Ureter (tissue), 1 donor: ENCODE data around the gene MAGI1. TPM values are rescaled to one million over a fixed set of nuclear protein-coding genes. Genes with fewer than 3 reads are reported as not detected.
A peak's percentile ranks its signal among the peaks of the same experiment; 100 is the strongest.
"Not testable (repeated sequence)": the region's sequence is repeated elsewhere in the genome, so short reads cannot be mapped to it uniquely, and the experiment has no call there.

Source experiments
- DNase-seq: peaks from one replicate; pipeline ENCODE4 v3.0.0-alpha.2; 2020; ENCODE audit warnings: low spot score
- total RNA-seq: library from RNA; stranded (reverse); gene quantifications from one replicate; pipeline ENCODE4 v1.2.4, GENCODE V29; 2023
- donor health status: DM: yes; HTN: yes; CAD: no.

MAGI1 gene
- total RNA-seq, 1 donor from 2014 or later = 45.5 TPM

DNA sequence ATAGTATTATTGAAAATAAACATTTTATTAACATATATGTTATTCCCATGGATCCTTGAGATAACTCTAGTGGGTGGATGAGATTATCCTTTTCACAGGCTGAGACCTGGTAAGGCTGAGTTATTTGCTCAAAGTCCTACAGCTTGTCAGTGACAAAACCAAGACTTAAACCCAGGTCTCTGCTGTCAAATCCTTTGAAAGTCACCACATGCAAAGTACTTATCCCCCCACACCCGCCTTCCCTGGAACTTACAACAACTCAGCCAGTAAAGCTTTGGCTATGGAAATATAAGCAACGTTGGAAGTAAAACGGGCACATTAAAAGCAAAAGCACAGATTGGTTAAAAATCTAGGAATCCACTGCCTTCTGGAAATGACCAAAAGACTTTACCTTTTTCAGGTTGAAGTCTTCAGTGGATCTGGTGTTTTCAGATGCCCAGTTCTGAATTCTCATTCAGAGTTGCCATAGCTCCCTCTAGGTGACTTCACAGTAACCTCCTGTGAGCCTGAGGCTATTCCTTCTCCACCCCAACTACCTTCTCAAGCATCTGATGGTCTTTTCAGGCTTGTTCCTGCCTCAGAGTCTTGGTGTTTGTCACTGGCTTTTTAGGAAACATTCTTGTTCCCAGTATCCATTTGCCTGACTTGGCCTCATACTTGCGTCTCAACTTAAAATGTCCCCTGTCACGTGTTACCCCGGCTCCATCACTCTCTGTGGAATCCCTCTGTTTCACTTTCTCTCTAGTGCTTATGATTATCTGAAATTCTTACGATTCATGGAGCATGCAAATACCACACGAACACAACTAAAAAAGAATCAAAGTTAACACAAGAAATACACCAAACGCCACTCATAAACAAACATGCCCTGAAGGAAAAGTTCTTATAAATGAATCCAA, 131.2 kb downstream of the MAGI1 start:
- DNase-seq = no peak

DNA sequence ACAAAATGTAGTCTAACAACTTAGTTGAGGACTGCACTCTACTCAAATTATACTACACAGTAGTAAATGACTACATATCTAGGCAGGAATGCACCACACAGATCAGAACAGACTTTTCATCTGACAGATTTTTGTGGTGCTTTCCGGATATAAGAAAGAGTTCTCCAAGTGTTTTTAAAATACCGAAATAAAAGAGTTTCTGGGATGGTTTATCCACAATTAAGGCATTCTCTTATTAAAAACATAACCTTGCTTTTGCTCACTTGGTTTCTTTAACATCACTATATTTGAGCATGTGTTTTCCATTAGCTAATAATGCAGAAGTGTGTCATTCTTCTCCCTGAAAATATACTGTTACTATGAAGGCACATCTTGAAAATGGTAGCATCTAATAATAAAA, 132.9 kb downstream of the MAGI1 start:
- DNase-seq = no peak

DNA sequence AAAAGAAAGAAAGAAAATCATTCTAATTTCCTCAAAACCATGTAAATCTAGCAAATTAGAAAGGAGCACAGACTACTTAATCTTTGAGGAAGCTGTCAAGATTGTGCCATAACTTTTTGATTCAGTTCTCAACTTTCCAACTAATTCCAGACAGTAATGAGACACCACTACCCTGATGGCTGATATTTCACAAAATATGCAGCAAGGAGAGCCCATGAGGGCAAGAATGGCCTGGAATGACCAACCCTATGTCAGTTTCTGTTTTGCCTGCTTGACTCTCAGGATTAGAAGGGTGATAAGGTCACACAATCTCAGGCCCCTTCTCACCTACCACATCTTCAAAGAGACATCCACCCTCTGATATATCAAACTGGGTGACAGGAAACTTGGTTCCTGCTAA, 134.7 kb downstream of the MAGI1 start:
- DNase-seq = no peak

DNA sequence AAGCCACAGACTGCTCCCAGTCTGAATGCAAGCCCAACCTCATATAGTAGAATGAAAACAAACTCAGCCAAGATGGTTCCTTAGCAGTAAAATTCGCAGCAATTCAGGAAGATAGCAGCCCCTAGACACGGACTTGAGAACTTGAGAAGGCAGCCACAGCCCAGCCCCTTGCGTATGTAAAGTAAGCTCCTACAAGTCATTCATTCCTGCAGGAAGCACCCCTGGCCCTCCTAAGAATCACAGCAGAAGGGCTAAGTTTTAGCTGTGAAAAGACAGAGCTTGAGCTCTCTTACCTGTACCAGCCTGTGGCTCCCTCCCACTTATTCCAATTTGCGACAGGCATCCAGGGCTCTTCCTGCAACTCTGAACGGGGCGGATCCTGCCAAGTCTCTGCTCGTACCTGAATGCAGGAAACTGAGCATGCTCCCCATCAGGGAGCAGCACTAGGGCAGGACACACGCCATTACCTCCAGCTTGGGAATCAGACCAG, 136.4 kb downstream of the MAGI1 start:
- DNase-seq = peak; percentile 73

DNA sequence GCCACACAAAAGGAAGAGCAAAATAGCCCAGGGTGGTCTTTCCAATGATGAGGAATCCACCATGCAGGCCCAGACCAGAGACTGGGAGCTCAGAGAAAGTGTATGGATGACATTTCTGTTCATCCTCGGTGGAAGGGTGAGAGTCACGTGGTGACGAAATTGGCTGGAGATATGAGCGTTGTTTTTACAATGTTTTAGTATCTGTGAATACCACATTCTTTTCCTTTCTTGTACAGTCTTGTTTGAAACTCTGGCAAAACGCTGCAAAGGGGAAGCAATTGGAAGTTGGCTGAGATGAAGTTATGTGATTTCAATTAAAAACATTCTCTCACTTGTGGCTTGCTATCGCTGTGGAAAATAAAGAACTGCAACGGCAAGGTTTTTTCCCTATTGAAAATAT, 137.5 kb downstream of the MAGI1 start:
- no peak for DNase-seq

DNA sequence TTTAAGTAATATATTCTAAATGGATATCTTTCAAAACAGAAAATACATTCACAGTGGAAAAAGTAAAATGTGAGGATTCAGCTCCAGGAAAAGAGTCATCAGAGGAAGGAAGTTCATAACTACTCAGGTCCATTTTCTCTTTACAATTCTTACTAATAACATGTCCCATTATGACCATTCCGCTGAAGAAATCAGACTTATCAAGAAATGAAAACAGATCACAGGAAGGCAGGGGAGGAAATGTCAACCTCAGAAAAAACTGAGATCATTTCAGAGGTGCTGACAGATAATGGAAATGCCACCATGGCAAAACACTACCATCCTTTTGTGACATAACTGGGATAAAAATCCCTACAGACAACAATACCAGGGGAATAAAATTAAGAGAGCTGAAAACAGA, 139.5 kb downstream of the MAGI1 start:
- no peak for DNase-seq

DNA sequence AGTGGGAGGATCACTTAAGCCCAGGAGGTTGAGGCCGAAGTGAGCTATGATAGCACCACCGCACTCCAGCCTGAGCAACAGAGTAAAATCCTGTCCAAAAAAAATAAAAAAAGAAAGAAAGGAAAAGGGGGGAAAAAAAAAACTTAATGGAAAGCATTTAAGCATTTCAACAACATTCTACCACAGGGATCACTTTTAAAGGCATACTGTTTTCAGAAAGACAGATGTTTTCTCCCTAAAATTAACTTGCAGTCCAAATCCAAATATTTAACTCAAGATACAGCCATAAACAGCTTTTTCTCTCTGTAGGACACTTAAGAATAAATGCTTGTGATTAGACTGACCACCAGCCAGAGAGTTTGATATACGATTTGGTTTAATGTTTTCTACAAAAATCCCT, 141.0 kb downstream of the MAGI1 start:
- DNase-seq = no peak

DNA sequence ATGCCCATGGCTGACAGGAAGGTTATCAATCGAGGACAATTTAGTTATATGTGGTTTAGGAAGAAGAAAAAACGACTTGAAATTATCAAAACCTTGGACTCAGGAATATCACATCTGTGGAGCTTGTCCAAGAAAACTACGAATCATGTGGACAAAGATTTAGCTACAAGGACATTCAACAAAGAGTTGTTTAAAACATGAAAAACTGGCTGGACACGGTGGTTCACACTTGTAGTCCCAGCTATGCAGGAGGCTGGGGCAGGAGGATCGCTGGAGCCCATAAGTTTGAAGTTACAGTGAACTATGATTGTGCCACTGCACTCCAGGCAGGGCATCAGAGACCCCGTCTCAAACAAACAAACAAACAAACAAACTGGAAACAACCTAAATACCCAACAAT, 142.4 kb downstream of the MAGI1 start:
- no peak for DNase-seq

DNA sequence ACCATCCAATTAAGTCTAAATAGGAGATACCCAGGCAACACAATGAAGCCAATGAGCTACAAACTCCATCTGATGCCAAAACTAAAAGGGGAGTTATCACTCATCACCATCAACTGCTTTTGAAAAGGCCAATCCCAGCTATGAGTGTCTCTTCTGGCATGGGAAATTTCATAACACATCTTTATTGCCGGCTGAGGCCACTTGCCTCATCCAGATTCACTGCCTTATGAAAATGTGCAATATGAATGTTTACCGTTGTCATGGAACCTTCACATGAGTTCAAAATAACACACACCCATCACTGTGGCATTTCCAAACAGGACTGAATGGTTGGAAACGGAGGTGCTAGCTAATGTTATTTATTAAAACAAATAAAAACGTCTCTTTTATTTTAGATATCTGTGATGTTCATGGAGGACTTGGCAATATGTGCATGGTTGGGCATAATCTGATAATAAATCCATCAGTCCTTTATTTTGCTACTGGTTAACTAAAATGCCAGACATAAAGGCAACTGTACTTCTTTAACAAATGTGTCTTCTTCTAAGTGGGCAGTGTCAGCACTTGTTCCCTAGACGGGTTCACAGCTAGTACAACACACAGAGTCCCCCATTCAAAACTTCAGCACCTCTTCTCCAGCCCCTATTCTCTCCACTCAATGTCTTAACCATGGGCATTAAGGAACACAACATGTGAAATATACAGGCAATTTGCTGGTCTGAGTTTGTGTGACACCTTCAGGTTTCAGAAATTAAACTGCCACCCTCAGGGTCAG, 143.9 kb downstream of the MAGI1 start:
- no peak for DNase-seq

DNA sequence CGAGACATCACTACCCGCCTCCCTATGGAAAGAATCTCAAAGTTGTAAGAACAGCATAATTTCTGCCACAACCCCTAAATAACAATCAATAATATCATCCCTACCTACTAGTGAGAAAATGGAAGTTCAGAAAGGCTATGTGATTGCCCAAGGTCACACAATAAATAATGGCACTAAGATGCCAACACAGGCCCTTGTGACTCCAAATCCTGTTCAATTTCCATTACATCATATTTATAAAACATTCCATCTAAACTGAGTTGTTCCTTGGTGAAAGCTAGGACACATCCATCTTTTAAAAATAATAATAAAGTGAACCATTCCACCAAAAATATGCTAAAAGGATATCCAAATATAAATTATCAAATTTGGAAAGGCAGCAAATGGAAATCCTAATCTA, 144.6 kb downstream of the MAGI1 start:
- DNase-seq = no peak

DNA sequence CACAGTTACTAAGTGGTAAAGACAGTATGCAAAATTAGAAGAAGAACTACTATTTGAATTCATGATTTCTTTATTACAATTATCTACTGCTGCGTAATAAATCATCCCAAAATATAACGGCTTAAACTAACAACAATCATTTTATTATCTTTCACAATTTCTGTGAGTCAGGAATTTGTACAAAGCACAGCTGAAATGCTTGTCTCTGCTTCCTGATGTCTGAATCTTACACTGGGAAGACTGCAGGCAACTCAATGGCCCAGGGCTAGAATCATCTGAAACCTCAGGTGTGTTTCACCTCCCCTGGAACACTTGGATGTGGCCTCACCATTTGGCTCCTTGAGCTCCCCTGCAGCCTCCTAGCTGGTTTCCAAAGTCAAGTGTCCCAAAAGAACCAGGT, 145.1 kb downstream of the MAGI1 start:
- DNase-seq = no peak

DNA sequence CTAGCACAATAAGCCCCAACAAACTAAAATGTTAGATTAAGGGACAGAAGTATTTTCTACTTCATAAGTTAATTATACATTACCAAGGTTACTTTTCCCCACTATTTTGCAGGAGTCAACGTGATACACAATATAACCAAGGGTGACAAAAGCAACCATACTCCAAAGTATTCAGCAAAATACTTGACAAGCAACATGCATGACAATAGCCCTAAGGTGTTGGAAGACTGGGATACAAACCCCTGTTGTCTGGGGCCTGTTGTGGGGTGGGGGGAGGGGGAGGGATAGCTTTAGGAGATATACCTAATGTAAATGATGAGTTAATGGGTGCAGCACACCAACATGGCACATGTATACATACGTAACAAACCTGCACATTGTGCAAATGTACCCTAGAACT, 147.2 kb downstream of the MAGI1 start:
- not testable (repeated sequence) for DNase-seq

DNA sequence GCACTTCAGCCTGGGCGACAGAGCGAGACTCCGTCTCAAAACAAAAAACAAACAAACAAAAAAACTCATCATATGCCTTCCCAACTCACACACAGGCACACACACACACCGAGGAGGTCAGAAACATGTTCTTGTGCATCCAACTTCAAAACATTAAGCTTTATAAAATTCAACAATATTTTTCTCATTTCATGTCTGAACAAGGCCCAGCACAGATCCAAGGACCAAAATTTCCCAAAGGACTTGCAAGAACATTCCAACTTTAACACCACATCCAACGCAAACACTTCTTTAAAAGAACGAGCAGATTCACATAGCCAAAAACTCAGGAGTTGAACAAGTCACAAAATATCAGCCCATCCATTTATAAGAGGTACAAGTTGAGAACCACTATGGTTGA, 148.4 kb downstream of the MAGI1 start:
- DNase-seq = no peak

DNA sequence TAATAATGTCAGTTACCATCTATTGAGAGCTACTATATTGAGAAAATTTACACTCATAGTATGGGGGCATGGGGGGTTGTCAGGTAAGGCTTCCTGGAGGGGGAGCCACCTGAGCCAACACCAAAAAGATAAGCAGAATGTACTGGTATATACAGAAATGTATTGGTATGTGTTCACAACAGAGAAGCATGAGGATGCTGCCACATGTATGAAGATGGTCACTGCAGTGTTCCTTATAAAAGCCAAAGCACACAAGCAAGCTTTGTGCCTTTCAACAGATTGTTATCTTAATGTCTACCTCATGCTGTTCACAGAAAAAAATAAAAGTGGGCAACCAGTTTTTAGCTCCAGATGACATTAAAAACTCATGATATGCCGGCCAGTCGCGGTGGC, 149.0 kb downstream of the MAGI1 start:
- DNase-seq = no peak

DNA sequence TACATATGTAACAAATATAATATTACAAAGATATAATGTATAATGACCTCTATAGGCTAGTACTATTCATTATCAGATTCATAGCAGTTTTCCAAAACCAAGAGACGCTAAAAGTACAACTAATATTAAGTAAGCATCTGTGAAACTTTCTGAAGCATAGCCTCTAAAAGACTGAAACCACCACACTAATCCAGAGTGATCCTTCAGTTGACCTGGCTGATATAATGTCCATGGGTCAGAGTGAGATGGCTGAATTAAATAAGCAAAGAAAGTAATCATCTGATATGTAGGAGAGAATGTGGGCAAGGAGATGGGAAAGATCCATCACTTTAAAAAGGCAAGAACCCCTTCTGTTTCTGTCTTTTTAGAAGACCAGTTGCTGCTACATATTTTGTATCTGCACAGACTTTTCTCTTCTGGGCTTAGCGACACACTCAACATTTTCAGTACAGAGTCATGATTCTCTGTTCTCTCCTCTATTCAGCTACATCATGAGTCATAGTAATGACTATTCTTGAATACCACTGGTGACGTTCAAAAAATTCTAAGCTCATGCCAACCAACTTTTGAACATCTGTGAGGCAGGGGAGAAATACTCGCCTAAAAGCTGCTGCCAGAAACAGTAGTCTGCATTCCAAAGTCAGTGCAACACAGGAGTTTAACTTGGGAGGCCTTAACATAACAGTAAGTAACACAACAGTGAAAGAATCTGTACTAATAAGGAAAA, 149.6 kb downstream of the MAGI1 start:
- DNase-seq = no peak

DNA sequence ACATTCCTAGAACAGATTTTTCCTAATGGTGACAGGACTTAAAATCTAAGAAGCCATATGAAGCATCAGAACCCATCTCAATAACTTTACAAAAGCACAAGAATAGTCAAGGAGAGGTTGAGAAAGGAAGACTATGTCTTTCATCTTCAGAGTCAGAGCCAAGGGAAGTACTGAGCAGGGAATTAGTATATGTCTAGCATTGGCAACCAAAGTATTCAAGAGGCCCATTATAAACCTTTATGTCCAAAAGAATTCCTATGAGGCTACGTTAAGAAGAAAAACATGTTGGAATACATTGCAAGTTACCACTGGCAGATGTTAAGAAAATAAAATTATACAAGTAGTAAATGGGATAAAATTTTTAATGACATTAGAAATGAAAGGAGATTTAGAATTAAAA, 150.5 kb downstream of the MAGI1 start:
- DNase-seq = no peak

DNA sequence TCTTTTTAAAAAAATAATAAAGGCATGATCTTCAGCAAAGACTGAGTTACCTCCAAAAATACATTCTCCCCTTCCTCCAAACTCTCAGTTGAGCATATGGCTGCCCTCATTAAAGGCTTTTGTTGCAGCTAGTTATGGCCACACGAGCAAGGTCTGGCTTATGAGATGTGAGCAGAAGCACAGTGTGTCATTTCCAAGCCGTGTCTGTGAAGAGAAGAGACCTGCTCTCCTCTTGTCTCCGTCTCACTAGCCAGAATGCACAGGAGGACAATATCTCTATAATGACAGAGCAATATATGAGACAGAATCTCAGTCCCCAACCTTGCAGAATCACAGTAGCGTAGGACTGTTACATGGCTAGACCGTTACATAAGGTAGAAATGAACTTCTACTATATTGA, 152.3 kb downstream of the MAGI1 start:
- DNase-seq = no peak

DNA sequence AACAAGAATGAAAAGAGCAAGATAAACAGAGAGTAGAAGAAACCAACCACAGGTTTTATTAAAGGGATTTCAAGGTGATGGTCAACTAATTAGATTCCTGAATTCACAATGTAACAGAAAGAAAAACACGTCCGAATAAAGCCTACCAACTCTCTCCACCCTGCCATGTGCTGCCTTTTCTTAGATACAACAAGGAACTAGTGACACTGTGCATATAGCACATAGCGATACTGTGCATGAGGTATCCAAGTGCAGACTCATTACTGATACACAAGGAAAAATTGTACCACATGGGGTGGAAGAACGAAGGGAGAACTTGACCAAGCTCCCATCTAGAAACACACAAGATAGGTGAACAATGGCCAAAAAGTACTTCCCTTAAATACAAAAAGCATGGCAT, 154.6 kb downstream of the MAGI1 start:
- DNase-seq = no peak

DNA sequence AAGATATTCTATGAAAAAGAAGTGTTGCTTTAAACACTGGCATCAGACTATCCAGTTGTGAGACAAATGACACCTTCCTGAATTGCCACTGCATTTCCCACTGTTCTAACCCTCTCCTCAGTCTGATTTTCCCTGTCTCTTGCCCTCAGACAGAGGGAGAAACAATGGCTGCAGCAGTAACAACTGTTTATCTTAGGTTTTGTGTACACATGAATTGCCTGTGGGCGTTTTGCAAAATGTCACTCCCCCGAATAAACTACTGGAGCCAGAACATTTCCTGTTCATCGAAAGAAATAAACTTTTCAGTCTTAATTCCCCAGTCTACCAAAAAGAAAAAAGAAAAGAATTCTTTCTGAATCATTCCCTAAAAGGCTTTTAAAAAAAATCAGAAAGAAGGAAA, 155.1 kb downstream of the MAGI1 start:
- no peak for DNase-seq

DNA sequence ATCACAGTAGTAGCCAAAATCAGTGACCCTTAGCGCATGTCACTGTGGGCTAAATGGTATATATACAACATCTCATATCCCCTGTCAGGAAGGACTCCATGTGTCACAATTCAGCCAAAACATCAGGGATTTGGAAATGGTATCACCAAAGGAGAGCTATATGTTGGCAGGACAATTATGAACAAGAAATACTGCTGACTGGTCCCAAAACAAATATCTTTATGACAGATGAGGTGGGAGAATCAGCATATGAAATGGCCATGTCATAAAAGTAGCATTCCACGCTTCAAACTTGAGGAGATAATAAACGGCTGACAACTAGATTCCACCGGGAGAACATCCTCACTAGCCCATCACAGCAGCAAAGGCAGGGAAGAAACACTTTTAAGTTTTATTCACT, 158.4 kb downstream of the MAGI1 start:
- no peak for DNase-seq

DNA sequence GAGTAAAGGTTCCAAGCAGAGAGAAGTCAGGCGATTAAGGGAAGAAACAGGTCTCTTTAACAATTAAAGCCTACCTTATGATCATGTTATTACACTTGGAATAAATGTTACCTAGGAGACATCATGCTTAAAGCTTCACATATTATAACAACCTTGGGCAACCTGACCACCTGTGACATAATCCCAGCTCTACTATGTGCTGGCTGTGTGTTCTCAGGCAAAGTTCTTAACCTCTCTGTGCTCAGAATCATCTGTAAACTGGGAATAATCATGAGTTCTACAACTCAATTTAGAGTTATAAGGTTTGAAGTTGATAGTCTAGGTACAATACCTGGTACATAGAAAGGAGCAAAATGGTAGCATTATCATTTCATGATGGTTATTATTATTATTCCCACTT, 159.3 kb downstream of the MAGI1 start:
- no peak for DNase-seq

DNA sequence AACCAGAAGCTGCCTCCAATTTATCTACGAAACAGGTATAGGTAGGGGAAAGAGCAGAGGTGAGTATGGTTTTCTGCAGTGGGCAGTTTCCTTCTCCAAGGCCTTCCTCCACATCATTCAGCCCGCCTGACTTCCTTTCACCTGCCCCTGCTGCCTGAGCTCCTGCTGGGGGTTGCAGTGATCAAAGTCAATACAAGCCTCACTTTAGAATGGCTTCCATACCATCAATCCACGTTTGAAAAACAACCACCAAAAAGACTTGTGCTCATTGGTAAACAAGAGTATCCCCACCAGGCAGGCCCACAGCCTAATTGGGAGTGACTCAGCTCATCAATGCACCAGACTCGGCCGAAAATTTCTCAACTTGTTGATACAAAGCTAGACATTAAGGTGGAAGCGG, 159.9 kb downstream of the MAGI1 start:
- DNase-seq = no peak
